GM19240 (cell line): ENCODE measurements around the gene FAM240B.

Experiments used
- DNase-seq: peaks from one replicate; pipeline ENCODE4 v3.0.0; 2011; ENCODE audit warnings: low spot score; ENCODE audit not compliant: insufficient read length

Gene FAM240B

DNA sequence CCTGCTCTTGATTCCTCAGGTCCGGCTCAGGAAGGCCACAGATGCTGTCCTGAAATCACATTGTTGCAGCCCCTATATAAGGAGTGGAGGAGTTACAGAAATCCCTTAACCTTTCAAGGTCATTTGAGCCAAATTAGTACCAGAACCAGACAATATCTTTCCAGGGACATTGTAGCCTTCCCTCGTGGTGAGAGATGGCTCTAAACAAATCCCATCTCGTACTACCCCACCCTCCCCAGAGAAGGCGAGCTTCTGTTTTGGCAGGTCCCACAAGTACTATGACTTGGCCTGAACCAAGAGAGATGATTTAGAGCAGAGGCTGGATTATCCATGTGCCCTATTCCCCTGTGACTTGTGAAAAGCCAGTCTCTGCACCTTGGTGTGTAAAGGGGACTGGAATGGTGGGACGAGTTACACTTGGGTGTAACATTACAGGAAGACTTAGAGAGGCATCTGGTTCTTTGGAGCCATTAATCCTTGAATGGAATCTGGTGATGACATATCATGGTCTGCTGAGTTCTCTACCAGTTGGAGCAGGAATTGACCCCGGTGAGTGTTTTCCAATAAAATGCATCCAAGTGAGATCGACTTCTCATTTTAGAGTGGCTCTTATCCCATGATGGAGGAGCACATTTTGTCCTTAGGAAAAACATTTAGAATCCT, at the start of gene FAM240B:
Gene FAM240B, minus strand, starts transcription at position 51 of the 663 bp plus-strand sequence. CDS start 16,134 bp downstream, outside the sequence.
- no peak for DNase-seq

GRCh38 chr9:38768351-38768761, 48.4 kb upstream of the FAM240B start:
- DNase-seq, result no peak

DNA sequence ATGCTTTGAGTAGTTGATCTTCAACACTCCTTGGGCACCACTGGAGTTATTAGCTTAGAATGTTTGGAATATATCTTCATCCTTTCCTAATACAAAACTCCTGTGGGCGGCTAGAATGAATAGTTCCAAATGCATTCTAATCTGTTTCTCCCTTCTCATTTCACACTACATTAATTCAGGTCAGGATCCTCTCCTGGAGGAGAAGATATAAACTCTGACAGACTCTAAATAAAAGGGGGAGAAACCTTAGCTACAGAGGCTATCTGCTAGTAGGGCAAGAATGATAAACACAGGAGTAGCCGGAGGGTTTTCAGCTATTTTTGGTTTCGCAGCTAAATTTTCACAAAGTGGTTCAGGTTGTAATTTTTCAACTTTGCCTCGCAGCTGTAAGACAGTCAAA, 45.2 kb upstream of the FAM240B start:
- DNase-seq, result no peak

GRCh38 chr9:38761999-38762398, 42.1 kb upstream of the FAM240B start:
- DNase-seq, result no peak

- DNase-seq, result no peak
These were observed 41.4 kb upstream of the FAM240B start for GRCh38 chr9:38761339-38761738.

GRCh38 chr9:38756702-38757101, 36.8 kb upstream of the FAM240B start:
- DNase-seq, result no peak

DNA sequence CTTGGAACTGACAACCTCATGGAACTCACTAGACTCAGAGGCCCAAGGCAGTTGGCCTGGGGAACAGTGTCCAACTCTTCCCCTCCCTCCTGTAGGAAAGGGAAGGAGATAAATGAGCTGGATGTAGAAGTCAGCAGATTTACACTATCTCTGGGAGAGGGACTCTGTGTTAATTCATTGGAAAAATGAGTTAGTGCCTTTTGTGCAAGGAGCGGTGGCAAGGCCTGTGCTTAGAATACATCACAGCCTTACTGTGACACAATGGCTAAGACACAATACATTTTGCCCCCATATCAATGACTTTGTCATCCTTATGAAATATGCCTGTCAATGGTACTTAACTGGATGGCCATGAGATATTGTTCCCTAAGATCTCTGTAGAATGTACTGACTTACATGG, 28.0 kb upstream of the FAM240B start:
- DNase-seq, result no peak

- DNase-seq, result no peak
These were observed 27.1 kb upstream of the FAM240B start for GRCh38 chr9:38747067-38747466.

DNA sequence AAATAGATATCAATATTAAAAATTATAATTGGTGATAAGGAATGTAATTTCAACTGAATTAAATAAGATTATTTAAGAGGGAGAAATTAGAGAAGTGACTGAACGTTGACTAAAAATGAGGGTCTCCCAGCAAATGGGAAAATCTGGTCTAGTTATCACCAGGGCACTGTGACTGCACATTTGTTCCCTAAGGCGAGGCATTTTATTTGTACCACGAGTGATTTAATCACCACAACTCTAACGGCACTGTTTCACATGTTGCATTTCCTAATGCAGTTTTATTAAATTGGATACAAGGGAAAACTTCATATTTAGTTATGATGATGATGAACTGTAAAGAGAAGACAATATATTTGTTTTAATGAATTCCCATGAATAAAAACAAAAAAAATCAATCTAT, 26.4 kb upstream of the FAM240B start:
- no peak for DNase-seq

- no peak for DNase-seq
These were observed 24.6 kb upstream of the FAM240B start for GRCh38 chr9:38744484-38744883.

DNA sequence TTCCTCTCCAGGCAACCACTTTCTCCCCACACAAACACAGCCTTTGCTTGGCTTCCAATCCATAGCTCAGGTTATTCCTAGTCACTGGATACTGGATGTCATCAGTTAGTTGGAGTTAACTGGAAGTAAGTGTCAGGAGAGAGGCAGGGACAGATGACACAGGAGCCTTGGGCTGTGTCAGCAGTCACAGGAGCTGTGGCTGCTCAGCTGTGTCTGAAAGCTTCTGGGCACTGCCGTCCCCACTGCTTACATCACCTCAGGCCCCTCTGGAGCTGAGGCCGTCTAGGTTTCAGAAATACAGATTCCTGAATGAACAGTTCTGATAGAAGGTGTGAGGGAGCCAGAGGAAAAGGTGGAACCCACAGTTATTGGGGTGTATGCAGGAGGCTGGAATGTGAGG, 17.3 kb upstream of the FAM240B start:
- no peak for DNase-seq

GRCh38 chr9:38734831-38735230, 14.9 kb upstream of the FAM240B start:
- no peak for DNase-seq

GRCh38 chr9:38733503-38733902, 13.6 kb upstream of the FAM240B start:
- DNase-seq, result no peak

GRCh38 chr9:38732885-38733284, 13.0 kb upstream of the FAM240B start:
- DNase-seq, result no peak

- no peak for DNase-seq
These were observed 7.6 kb upstream of the FAM240B start for GRCh38 chr9:38727497-38728001.

- no peak for DNase-seq
These were observed 4.8 kb upstream of the FAM240B start for GRCh38 chr9:38724754-38725153.

DNA sequence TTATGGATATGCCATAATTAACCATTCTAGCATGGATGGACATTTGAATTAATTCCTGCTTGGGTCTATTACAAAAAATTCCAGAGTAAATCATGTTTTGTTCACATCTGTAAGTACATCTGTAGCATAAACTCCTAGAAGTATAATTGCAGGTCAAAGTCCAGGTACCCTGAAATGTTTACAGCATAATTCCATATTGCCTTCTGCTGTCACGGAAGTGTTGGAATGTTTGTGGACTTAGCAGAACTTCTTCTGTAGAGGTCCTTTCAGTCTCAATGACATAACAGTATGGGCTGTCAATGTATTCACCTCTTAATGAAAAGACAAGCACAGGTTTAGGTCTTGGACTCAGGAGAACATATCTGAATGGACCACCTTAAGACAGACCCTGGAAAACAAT, 1.8 kb downstream of the FAM240B start:
- DNase-seq, result no peak

DNA sequence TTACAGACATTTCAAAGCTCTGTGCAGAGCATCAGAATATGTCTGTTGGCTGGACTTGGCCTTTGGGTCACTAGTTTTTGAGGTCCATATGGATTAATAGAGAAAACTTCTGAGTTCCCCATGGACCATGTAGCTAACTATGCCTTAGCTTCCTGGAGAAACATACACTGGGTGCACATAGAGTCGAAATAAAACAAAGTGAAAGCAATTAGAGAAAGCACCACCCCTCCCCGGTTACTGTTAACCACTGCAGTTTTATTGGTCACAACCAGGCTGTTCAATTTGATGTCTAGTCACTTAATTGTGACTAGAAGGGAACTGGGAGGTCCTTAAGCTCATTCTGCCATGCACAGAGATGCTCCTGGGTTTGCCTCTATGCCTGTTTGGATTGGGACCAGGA, 4.2 kb downstream of the FAM240B start:
- DNase-seq, result no peak

- no peak for DNase-seq
These were observed 6.5 kb downstream of the FAM240B start for GRCh38 chr9:38713426-38713825.

- DNase-seq, result no peak
These were observed 11.2 kb downstream of the FAM240B start for GRCh38 chr9:38708759-38709158.

DNA sequence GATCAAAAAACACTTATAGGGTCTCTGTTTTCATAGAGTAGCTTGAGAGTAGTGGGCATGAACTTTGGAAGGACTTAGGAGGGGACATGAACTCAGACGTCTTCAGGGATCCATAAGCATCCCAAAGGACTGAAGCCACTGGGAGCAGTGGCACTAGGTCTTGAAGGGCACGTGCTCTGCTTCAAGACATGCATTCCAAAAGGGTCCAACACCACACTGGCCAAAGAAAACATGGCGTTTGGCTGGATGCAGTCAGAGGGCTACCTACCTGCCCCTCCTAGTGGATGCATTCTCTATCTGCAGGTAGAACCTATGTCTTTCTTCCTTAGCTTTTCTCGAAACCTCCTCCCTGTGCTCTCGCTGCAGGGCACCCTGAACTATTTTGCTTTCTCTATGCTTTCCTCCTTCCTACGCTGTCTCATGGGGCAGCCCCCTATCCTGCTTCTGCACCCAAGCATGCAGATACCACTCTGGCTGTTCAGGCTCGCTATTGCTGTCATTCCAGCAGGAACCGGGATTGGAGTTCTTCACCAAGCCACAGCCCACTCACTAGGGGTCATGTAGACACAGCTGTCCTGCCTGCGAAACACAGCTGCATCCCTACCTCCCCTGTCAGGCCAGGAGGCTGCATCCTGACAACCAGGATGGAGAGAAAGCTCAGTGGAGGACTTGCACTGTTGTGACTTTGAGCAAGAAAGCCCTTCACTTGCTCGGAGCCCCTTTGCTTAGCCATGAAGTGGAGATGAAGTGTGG, 11.9 kb downstream of the FAM240B start:
- DNase-seq, result no peak

DNA sequence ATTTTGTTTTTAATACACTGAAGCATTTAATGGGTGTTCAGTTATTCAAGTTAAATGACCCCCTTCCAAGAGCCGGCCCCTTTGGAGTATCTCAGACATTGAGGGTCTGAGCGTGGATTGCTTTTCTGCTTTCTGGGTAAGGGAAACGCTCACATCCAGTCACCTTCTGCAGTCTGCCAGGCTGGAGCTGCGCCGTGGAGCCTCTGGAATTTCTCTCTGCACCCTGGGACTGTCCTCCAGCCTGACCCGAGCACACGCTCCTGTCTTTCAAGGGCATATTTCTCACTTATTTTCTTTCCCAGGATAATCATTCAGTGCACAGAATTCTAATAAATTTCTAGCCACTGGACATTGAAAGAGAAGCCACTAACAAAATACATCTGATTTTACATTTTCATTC, 13.4 kb downstream of the FAM240B start:
- DNase-seq, result no peak

- DNase-seq, result no peak
These were observed 14.0 kb downstream of the FAM240B start for GRCh38 chr9:38705917-38706316.
